Ishikawa (cell line): ENCODE measurements around the gene CDH13.

ENCODE experiments used
- EP300 ChIP-seq: IDR thresholded peaks from 2 replicates; pipeline ENCODE4 v1.6.1; 2012; ENCODE audit warnings: borderline replicate concordance
- MAX ChIP-seq: IDR thresholded peaks from 2 replicates; pipeline ENCODE4 v1.6.1; 2012
- REST ChIP-seq: IDR thresholded peaks from 2 replicates; pipeline ENCODE4 v1.6.1; 2012; ENCODE audit warnings: low read depth, mild to moderate bottlenecking
- TAF1 ChIP-seq: IDR thresholded peaks from 2 replicates; pipeline ENCODE4 v1.6.1; 2012; ENCODE audit warnings: low read depth, mild to moderate bottlenecking
- YY1 ChIP-seq: IDR thresholded peaks from 2 replicates; pipeline ENCODE4 v1.6.1; 2012; ENCODE audit warnings: low read depth

GRCh38 chr16:83400234-83400633, 773.5 kb downstream of the CDH13 start:
- TF ChIP-seq REST: no peak
- no peak for TF ChIP-seq TAF1
- no peak for TF ChIP-seq EP300
- TF ChIP-seq YY1: no peak
- no peak for TF ChIP-seq MAX
